ENCODE measurements around the gene SUV39H1.

SUV39H1 gene

DNA sequence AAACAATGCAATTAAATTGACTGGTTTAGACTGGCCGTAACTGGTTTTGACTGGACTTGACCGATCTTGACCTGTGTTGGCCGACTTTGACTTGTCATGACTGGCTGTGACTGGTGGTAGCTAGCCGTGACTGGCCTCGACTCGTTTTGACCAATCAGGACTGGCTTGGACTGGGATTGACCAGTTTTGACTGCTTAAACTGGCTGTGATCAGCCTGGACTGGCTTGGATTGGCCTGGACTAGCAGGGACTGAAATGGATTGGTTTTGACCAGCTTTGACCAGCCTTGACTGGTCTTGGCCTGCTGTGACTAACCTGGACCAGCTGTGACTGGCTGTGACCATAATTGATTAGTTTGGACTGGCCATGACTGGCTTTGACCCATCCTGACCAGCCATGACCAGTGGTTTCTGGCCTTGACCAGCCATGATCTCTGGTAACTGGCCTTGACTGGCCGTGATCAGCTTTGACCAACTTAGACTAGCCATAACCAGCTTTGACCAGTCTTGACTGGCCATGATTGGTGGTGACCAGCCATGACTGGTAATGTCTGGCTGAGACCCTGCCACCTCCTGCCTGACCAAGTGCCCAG, 13.1 kb downstream of the SUV39H1 start:
- TF ChIP-seq, protein P1, sequence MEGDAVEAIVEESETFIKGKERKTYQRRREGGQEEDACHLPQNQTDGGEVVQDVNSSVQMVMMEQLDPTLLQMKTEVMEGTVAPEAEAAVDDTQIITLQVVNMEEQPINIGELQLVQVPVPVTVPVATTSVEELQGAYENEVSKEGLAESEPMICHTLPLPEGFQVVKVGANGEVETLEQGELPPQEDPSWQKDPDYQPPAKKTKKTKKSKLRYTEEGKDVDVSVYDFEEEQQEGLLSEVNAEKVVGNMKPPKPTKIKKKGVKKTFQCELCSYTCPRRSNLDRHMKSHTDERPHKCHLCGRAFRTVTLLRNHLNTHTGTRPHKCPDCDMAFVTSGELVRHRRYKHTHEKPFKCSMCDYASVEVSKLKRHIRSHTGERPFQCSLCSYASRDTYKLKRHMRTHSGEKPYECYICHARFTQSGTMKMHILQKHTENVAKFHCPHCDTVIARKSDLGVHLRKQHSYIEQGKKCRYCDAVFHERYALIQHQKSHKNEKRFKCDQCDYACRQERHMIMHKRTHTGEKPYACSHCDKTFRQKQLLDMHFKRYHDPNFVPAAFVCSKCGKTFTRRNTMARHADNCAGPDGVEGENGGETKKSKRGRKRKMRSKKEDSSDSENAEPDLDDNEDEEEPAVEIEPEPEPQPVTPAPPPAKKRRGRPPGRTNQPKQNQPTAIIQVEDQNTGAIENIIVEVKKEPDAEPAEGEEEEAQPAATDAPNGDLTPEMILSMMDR (conservative IDR thresholded peaks at IDR 0.05; ENCODE audit: low read depth, low read length) = no peak
- DNase-seq (ENCODE audit: low read depth) = no peak
- H3K4me3 ChIP-seq (ENCODE audit: low read length) = no peak overlapping the region

DNA sequence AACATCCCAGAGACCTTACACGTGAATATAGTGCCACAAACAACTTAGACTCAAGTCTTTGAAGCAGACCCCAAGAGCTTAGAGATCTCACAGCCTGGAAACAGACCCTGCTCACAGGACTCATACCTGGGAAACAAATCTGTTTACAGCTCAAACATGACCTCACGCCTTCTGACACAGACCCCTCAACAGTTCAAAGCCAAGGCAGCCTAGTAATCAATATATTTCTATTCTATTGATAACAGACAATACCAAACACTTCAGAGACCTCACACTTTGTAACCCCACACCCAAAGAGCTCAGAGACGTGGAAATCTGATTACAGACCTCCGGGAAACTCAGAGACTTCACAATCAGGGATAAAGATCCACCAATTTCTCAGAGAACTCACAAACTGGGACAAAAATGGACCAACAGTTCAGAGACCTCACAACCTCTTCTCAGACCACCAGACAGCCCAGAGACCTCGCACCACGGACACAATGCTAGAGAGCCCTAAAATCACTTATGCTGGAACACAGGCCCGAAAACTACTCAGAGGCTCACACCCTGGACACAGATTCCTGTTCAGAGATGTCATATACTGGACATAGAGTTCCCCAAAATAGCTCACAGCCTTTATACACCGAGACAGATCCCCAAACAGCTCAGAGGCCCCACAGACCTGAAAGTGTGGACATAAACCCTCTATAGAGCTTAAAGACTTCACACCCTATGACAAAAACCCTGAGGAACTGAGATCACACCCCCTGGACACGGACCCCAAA, 14.8 kb downstream of the SUV39H1 start:
- H3K4me3 ChIP-seq (ENCODE audit: low read length) = no peak overlapping the region
- DNase-seq (ENCODE audit: low read depth) = no peak
- TF ChIP-seq, protein P1 (conservative IDR thresholded peaks at IDR 0.05; ENCODE audit: low read depth, low read length) = no peak

DNA sequence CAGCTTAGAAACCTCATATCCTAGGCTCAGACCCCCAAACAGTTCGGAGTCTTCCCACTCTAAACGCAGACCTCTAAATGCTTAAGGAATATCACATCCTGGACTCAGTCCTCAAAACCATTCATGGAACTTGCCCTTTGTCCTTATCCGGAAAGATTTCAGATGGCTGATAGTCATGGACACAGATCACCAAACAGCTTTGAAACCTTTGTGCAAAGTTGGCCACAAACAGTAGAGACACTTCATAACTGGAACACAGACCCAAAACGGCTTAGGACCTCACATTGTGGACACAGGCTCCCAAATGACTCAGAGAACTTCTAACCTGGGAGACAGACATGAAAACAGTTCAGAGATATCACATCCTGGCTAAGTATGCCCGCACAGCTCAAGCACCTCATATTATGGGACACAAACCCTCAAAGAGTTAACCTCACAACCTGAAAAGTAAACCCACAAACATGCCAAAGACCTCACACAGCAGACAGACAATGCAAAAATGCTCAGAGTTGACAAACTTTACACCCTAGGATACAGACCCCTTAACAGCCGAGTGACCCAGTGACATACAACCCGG, 15.5 kb downstream of the SUV39H1 start:
- DNase-seq (ENCODE audit: low read depth) = no peak
- H3K4me3 ChIP-seq (ENCODE audit: low read length) = no peak overlapping the region
- TF ChIP-seq, protein P1 (conservative IDR thresholded peaks at IDR 0.05; ENCODE audit: low read depth, low read length) = no peak

DNA sequence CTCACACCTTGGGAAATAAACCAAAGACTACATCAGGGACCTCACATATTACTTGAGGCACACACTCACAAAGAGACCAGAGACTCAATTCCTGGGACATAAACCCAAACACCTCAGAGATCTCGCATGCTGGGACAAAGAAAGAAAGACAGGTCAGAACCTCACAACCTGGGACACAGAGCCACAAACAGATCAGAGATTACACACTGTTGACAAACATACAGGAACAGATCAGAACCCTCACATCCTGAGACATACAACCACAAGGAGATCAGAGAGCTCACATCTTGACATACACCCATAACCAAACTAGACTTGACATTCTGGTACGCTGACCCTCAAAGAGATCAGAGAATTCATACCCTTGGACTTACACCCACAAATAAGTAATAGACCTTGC, 17.3 kb downstream of the SUV39H1 start:
- no peak overlapping the region for H3K4me3 ChIP-seq (ENCODE audit: low read length)
- DNase-seq (ENCODE audit: low read depth) = no peak
- TF ChIP-seq, protein P1 (conservative IDR thresholded peaks at IDR 0.05; ENCODE audit: low read depth, low read length) = no peak

DNA sequence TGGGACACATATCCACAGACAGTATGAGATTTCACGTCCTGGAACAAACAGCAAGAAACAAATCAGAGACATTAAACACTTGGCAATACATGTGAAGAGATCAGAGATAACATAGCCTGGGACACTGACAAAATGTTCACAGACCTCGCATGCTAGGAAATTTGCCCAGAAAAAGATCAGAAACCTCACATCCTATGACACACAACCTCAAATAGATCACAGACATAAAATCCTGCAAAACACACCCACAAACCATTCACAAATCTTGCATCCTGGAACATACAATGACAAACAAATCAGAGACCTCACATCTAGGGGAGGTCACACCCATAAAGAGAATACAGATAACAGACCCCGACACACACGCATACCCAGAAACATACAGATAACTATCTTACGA, 18.0 kb downstream of the SUV39H1 start:
- TF ChIP-seq, protein P1 (conservative IDR thresholded peaks at IDR 0.05; ENCODE audit: low read depth, low read length) = no peak
- H3K4me3 ChIP-seq (ENCODE audit: low read length) = no peak overlapping the region

DNA sequence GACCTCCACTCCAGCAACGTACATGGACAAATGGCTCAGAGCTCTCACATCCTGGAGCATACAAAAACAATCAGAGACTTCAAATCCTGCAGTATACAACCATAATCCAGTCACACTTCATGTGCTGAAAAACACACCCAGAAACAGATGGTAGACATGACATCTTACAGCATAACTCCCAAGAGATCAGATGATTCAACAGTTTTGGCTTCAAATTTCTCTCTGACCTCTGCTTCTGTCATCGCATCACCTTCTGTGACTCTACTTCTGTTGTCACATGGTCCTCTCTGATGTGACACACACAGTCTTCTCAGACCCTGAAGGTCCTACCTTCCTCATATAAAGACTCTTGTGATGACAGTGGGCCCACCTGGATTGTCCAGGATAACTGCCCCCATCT, 18.5 kb downstream of the SUV39H1 start:
- TF ChIP-seq, protein P1 (conservative IDR thresholded peaks at IDR 0.05; ENCODE audit: low read depth, low read length) = no peak
- H3K4me3 ChIP-seq (ENCODE audit: low read length) = no peak overlapping the region
- no peak for DNase-seq (ENCODE audit: low read depth)

More for the DNA sequence above, 18.0 kb downstream of the SUV39H1 start:
- no peak for DNase-seq (ENCODE audit: low read depth)
